Fibroblast of pulmonary artery (primary cell): ENCODE measurements around the gene FAF1.

Source experiments
- DNase-seq: peaks from one replicate; pipeline ENCODE4 v3.0.0-alpha.2; 2010; ENCODE audit warnings: low read depth
- H3K4me3 ChIP-seq: replicated peaks from 2 replicates; pipeline ENCODE4 v1.5.1; 2011; ENCODE audit warnings: low read depth, mild to moderate bottlenecking, control low read depth, low read length, moderate library complexity
- TF ChIP-seq, protein P1 (sequence below): IDR thresholded peaks from 2 replicates; pipeline ENCODE4 v1.5.1; 2011; ENCODE audit warnings: mild to moderate bottlenecking, control low read depth, low read length, inconsistent platforms; ENCODE audit errors: missing control alignments

The FAF1 gene

DNA sequence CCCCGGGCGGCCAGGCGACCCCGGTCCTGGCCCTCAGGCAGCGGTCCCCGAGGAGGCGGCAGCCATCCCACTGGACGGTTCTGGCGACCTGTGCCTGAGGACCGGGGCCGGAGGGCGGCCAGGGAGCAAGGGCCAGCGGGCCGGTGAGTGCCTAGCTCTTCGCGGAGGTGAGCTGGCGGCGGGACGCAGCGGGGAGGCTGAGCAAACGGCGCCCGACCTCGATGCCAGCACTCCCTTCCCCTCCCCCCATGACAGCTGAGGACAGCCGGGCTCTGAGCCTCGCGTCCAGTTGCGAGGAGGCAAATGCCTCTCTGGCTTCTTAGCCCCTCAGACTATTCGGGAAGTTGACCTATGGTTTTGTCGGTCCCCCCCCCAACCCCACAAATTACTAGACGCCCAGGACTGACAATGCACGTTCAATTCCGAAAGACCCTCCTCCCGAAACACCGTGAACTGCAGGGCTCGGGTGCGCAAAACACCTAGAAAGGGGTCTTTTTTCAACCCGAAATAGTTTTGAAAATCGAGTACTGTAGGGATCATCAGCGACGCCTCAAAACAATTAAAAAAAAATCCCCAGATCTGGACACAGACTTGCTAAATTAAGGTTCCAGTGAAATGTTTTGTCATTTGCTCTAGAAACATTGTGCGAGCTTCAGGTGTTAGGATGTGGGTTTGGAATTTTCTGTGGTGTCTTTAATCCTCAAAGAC is 18.2 kb upstream of the FAF1 start:
- DNase-seq = peak; percentile 45
- H3K4me3 ChIP-seq = peak overlapping the region; percentile 67
- TF ChIP-seq, protein P1, sequence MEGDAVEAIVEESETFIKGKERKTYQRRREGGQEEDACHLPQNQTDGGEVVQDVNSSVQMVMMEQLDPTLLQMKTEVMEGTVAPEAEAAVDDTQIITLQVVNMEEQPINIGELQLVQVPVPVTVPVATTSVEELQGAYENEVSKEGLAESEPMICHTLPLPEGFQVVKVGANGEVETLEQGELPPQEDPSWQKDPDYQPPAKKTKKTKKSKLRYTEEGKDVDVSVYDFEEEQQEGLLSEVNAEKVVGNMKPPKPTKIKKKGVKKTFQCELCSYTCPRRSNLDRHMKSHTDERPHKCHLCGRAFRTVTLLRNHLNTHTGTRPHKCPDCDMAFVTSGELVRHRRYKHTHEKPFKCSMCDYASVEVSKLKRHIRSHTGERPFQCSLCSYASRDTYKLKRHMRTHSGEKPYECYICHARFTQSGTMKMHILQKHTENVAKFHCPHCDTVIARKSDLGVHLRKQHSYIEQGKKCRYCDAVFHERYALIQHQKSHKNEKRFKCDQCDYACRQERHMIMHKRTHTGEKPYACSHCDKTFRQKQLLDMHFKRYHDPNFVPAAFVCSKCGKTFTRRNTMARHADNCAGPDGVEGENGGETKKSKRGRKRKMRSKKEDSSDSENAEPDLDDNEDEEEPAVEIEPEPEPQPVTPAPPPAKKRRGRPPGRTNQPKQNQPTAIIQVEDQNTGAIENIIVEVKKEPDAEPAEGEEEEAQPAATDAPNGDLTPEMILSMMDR = no peak

DNA sequence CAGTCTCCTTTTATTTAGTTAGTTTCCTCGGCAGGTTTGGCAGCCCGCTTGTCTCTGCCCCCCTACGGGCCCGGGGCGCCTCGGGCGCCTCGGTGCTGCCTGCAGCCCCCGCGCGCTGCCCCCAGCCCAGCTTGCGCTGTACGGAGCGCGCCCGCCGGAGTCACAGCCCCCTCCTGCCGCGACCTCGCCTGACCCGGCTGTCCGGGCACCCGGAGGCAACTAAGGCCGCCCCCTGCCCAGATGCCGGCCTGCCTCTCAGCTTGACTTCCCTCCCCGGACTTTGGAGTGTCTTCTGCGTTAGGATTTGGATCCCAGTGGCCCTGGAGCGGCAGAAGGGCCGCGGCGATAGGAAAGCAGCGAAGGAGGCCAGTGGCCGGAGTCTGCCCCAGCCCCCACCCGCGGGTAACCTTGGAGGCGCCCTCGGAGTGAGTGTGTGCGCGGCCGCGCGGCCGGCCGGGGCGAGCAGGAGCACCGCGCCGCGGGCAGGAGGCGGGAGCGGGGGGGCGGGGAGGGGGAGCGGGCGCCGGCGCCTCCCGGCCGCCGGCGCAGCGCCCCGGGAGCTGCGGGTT is 17.6 kb upstream of the FAF1 start:
- H3K4me3 ChIP-seq = peak overlapping the region; percentile 67
- TF ChIP-seq, protein P1 = no peak
- DNase-seq = peak; percentile 39

DNA sequence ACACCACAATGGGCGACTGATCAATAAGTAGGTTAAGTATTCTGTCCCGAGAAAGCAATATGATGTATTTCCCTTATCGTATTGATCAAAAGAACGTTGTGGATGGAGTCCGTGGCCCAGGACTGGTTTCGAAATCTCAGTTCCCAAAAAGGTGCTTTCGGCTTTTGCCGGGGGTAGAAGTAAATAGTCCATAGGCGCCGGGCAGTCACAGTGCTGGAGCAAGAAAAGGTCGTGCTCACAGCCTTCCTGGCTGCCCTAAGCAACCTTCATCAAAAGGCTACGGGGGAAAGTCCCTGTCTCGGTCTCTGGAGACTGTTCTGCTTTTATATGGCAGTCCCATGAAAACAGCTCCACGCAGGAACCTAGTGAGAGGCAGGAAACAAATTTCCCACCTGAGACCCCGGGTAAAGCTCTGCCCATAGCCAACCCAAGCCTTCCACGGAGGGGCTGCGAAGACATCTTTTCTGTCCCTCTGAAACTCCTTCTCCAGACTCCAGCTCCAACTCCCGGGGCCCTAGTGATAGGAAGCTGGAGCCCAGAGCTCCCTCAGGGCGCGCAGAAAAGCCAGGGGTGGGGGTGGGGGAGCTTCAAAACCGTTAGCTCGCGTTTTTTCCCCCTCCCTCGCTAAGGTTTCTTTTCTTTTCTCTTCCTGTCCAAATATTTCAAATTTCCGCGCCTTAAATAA is 17.0 kb upstream of the FAF1 start:
- TF ChIP-seq, protein P1 = no peak
- H3K4me3 ChIP-seq = peak overlapping the region; percentile 67
- DNase-seq = peak; percentile 40

DNA sequence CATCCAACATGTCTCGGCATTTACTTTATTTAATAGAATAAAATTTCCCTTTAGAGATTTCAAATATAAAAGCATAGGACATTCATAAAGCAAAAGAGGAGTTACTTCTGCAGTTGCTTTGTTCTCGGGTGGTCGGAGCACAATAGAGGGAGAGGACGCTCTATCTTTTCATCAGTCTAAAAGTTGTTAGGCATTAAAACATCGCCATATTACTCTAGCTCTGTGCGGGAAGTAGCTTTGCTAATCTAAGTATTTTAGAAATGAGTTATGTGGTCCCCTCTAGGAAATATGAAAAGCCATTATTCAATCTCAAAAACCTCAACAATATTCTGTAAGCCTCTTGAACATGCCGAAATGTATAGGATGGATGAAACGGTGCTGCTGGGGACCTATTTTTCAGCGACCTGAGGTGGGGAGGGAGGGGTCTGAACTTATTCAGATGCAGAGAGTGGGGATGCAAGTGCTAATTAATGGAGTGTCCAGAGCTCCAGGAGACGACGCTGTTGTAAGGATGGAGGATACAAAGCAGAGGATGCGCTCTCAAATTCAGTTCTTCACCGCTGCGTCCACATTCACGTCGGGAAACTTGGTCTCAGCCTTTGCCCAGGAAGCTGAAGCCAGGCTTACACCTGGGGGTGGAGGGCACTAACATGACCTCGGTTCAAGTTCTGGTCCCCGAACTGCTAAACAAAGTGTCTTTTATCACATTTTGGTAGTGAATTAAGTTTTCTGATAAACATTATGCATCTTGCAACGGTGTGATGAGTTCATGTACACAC is 16.2 kb upstream of the FAF1 start:
- no peak for DNase-seq
- TF ChIP-seq, protein P1 = no peak
- peak overlapping the region; percentile 67 for H3K4me3 ChIP-seq

DNA sequence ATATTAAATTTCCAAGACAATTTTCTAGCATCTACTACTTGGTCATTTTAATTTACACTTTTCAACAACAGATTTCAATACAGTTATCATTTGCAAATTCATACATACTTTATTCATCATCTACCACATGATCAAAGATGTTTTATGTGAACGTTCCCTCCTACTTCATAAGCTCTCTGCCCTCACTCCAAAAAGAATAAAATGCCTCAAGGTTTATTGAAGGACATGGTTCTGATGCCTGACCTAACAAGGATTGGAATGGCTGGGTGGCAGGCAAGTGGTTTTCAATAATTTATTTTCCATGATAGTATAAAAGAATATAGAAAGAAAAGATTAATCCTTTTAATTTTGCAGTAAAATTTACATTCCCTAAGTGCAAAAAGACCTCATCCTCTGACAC is 15.4 kb upstream of the FAF1 start:
- no peak overlapping the region for H3K4me3 ChIP-seq
- no peak for DNase-seq
- TF ChIP-seq, protein P1 = no peak

DNA sequence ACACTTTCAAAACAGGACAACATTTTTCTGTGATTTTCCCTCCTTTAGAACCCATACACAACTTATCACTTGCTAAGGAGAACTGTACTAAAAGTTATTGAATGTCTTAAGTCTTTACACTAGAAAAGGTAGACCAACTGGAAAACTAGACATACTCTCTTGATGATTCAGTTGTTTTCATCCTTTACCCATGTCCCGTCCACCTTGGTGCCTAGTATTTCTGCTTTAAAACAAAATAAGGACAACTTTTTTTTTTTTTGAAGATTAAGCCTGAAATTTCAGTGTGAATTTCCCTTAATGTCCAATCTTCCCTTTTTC is 14.5 kb upstream of the FAF1 start:
- DNase-seq = no peak
- no peak overlapping the region for H3K4me3 ChIP-seq
- TF ChIP-seq, protein P1 = no peak
